NCI-H446 (cell line): ENCODE measurements around the gene GCSAM.

Experiments used
- DNase-seq, 2 experiments: peaks; one replicate each; lab custom pipeline; 2025; lab: John Stamatoyannopoulos, UW

Gene GCSAM

GRCh38 chr3:112129925-112130637 is 3.0 kb downstream of the GCSAM start:
- no peak for DNase-seq

- DNase-seq: no peak
Observed at GRCh38 chr3:112128843-112129727, 4.0 kb downstream of the GCSAM start.

- DNase-seq: no peak
Observed at GRCh38 chr3:112127522-112128494, 5.2 kb downstream of the GCSAM start.

GRCh38 chr3:112126511-112126911 is 6.5 kb downstream of the GCSAM start:
- DNase-seq: no peak

GRCh38 chr3:112124907-112125607 is 8.0 kb downstream of the GCSAM start:
- no peak for DNase-seq

GRCh38 chr3:112123548-112123947 is 9.5 kb downstream of the GCSAM start:
- DNase-seq: no peak

GRCh38 chr3:112122870-112123269 is 10.2 kb downstream of the GCSAM start:
- no peak for DNase-seq

- DNase-seq: no peak
Observed at GRCh38 chr3:112121577-112122547, 11.2 kb downstream of the GCSAM start.

GRCh38 chr3:112119962-112120836 is 12.8 kb downstream of the GCSAM start:
- DNase-seq: no peak

- DNase-seq: no peak
Observed at GRCh38 chr3:112117841-112118571, 15.0 kb downstream of the GCSAM start.

- DNase-seq: no peak
Observed at GRCh38 chr3:112117415-112117814, 15.6 kb downstream of the GCSAM start.

GRCh38 chr3:112116748-112117186 is 16.3 kb downstream of the GCSAM start:
- DNase-seq: no peak

GRCh38 chr3:112115806-112116383 is 17.2 kb downstream of the GCSAM start:
- no peak for DNase-seq

- no peak for DNase-seq
Observed at GRCh38 chr3:112115161-112115739, 17.8 kb downstream of the GCSAM start.

GRCh38 chr3:112114576-112115160 is 18.4 kb downstream of the GCSAM start:
- no peak for DNase-seq

- DNase-seq: peak in 1 of 2 experiments; percentile 68
Observed at GRCh38 chr3:112111785-112112402, 21.2 kb downstream of the GCSAM start.

- no peak for DNase-seq
Observed at GRCh38 chr3:112109322-112109721, 23.7 kb downstream of the GCSAM start.
